GM12864 (cell line): ENCODE results near the gene DENND1A.
"Not testable (repeated sequence)": the region's sequence is repeated elsewhere in the genome, so short reads cannot be mapped to it uniquely, and the experiment has no call there.

Source experiments
- DNase-seq: peaks from one replicate; pipeline ENCODE4 v3.0.0-alpha.2; 2011; ENCODE audit warnings: low read depth
- H3K4me3 ChIP-seq: 2 replicates; pipeline ENCODE4 v1.5.1; 2011; ENCODE audit warnings: mild to moderate bottlenecking, low read depth, low read length, control low read depth
- TF ChIP-seq, protein P1 (sequence below): IDR thresholded peaks from 2 replicates; pipeline ENCODE4 v1.5.1; 2011; ENCODE audit warnings: low read depth, mild to moderate bottlenecking, moderate library complexity, low read length, control low read depth, inconsistent platforms; ENCODE audit errors: missing control alignments

Gene DENND1A

DNA sequence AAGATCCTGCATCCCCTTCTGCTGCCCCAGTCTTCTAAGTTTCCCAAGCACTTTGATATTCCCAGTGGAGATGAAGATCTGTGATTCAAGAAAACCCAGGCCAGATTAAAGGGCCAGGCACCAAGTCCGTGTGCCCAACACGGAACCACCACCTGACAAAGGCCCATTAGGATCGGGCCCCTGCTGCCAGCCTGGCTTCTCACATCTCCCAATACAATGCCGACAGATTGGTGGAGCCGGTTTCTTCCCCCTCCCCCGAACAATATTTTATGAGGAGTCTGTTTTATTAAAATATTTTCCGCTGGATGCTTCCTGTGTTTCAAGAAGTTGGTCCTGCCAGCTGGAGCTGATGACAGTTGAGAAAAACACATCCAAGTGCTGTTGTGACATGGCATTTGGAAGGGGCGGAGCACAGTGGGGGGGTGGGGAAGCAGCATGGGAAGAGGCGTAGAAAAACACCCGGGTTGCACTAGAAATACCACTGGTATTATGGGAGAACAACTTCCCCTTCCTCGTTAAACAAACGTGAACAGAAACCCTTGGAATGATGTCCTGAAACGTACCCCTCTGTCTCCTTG is 528.9 kb downstream of the DENND1A start:
- DNase-seq, result no peak
- H3K4me3 ChIP-seq, result no peak overlapping the region
- TF ChIP-seq, protein P1, sequence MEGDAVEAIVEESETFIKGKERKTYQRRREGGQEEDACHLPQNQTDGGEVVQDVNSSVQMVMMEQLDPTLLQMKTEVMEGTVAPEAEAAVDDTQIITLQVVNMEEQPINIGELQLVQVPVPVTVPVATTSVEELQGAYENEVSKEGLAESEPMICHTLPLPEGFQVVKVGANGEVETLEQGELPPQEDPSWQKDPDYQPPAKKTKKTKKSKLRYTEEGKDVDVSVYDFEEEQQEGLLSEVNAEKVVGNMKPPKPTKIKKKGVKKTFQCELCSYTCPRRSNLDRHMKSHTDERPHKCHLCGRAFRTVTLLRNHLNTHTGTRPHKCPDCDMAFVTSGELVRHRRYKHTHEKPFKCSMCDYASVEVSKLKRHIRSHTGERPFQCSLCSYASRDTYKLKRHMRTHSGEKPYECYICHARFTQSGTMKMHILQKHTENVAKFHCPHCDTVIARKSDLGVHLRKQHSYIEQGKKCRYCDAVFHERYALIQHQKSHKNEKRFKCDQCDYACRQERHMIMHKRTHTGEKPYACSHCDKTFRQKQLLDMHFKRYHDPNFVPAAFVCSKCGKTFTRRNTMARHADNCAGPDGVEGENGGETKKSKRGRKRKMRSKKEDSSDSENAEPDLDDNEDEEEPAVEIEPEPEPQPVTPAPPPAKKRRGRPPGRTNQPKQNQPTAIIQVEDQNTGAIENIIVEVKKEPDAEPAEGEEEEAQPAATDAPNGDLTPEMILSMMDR, result no peak

DNA sequence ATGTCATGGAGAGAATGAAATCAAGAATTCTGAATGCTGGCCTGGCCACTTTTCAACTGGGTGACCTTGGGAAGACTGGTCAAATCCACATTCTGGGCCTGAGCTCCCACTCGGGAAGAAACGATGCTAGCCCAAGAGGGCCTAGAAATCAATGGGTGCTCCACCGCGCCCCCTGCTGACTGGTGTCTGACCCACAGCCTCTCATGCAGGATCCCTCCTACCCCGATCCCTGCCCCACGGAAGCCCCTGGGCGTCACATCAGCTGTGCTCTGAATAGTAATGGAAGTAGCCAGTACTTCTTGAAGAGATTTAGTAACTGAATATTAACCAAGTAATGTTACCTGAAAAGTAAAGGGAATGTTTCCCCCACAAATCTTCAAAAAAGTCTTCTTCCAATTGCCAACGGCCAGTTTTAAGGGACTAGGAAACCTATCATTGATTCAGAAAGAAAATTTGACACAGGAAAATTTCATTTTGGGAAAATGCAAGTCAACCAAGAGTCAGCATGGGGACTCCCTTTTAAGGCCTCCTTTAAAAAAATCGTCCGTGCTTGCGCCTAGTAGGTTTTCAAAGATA is 530.0 kb downstream of the DENND1A start:
- TF ChIP-seq, protein P1, result peak; percentile 63
- DNase-seq, result no peak

DNA sequence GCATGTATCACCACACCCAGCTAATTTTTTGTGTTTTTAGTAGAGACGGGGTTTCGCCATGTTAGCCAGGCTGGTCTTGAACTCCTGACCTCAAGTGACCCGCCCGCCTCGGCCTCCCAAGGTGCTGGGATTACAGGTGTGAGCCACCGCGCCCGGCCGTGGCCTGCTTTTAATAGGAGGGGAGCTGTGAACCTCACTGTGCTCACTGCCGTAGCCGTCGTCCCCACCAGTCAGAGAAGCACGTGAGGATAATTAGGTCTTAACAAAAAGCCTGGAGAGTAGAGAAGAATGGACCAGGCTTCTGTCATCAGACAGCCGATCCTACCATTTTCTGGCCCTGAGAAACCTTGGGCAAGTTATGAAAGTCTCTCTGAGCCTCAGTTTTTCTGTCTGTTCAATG is 531.0 kb downstream of the DENND1A start:
- DNase-seq, H3K4me3 ChIP-seq: not testable (repeated sequence)

More for the DNA sequence above, 530.0 kb downstream of the DENND1A start:
- no peak overlapping the region for H3K4me3 ChIP-seq

DNA sequence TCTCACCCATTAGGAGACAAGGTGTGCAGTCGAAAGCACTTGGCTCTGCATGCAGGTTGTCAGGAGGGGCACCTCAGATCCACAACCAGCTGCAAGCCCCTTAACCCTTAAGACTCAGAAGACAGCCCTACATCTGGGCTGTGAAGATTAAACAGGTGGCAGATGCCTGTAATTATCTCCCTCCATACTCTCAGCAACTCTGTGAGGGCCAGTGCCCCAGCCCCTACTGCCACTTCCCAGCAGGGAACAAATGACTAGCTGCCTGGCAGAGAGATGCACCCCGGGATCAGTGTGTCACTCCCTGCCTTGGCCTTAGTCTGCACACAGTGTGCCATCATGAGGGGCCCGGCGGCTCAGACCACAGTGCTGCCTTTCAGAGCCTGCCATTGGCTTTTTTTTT is 532.0 kb downstream of the DENND1A start:
- TF ChIP-seq, protein P1, result no peak
- no peak overlapping the region for H3K4me3 ChIP-seq
- no peak for DNase-seq

DNA sequence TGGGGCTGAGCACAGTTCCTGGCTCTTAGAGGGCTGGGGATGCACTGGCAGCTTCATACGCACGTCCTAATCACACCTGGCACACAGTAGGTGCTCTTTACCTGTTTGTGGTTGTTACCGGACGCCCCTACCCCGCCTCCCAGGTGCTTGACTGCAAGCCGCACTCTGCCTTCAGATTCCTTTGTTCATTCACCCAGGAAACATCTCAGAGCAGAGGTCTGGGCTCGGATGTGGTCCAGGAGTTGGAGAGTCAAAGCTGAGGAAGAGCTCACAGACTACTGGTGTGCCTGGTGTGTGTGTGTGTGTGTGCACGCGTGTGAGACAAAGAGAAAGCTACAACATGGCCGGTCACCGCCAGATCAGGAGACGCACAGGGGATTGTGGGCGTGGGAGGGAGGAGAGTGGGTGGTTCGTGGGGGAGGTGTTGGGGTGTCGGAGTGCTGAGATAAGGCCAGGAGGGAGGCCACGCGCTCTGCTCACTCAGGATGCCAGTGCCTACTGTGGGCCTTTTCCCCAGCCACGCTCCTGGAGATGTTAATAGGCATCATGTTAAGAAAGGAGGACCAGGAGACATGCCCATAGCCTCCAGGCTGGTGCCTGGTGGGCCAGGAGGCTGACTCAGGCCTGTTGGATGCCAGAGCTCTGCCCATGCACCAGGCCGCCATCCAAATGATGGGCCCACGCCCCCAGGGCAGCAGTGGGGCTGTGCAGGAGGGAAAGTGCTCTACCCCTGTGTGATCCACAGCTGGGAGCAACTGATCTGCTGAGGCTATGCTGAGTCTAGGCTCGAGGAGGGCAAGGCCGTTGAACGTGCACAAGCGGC is 534.0 kb downstream of the DENND1A start:
- TF ChIP-seq, protein P1, result no peak
- no peak for DNase-seq
- no peak overlapping the region for H3K4me3 ChIP-seq

DNA sequence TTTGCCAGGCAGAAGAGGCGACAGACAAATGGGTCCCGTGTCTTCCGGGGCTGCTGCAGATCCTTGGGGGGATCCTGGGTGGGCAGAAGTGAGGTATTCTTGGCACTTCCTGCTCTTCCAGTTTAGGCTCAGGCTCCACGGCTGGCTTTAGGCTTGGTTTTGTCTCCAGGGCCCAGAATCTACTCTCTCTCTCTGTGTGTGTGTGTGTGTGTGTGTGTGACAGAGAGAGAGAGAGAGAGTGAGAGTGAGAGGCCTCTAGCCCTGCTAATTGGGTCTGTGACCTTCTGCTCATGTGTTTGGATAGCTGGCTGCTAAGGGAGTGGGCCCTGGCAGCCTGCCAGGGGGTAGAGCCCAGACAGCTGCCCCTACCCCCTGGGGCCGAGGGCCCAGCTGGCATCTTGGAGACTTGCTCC is 534.6 kb downstream of the DENND1A start:
- no peak for DNase-seq

More for the DNA sequence above, 534.6 kb downstream of the DENND1A start:
- TF ChIP-seq, protein P1, result no peak
- no peak overlapping the region for H3K4me3 ChIP-seq
